GM21526 (cell line): ENCODE measurements around the gene SLC44A4.
"Not testable (repeated sequence)": the region's sequence is repeated elsewhere in the genome, so short reads cannot be mapped to it uniquely, and the experiment has no call there.

Source experiments
- ATAC-seq: cut with Tn5 transposase; IDR thresholded peaks from one replicate; pipeline ENCODE4 v1.9.1; 2021; ENCODE audit warnings: moderate library complexity; ENCODE audit not compliant: unreplicated experiment, low FRiP score

The SLC44A4 gene

GRCh38 chr6:31878726-31879125, at the start of gene SLC44A4:
TSS of gene SLC44A4 (minus strand) at chr6:31878997. CDS start at chr6:31878980, 17 bp downstream.
- ATAC-seq = no peak

DNA sequence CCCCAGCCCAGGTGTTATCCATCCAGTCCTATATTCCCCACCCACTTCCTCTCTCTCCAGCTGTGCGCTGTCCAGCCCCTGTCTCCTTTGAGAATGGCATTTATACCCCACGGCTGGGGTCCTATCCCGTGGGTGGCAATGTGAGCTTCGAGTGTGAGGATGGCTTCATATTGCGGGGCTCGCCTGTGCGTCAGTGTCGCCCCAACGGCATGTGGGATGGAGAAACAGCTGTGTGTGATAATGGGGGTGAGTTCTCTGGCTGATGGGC, 49.8 kb upstream of the SLC44A4 start:
- no peak for ATAC-seq

GRCh38 chr6:31927863-31928671, 49.3 kb upstream of the SLC44A4 start:
- no peak for ATAC-seq

GRCh38 chr6:31927242-31927862, 48.6 kb upstream of the SLC44A4 start, which contains the start of gene C2:
TSS of gene C2 (plus strand) at chr6:31927717. CDS start at chr6:31927753, 36 bp downstream.
- ATAC-seq = no peak

- ATAC-seq = no peak
Measured at GRCh38 chr6:31922942-31923341, 44.1 kb upstream of the SLC44A4 start.

- ATAC-seq = no peak
Measured at GRCh38 chr6:31920811-31921210, 42.0 kb upstream of the SLC44A4 start.

DNA sequence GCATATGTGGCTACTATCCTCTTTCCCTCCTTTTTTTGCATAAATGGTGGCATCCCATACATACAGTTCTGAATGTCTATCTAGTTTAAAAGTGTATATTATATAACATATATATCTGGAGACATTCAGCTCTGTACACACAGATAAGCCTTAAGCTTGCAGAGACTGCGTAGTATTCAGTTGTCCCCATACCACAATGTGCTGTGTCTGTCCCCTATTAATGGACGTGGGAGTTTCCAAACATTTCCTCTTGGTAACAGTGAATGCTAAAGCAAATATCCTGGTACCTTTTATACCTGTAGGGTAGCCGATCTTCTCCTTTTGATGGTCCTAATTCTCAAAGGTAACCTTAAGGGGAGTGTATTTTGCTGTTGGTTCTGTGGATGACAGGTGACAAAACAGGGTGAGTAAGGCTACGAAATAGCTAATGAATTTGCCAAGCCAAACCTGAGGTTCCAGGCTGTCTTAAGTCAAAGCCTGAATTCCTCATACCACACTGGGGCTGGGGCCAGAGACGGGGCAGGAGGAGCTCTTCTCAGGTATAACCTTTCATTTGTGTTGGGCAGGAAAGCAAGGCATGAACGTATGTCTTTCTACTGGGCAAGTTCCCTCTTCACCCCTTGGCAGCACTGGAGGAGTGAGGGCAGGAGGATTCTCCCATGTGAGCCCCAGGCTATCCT, 41.0 kb upstream of the SLC44A4 start:
- ATAC-seq = no peak

DNA sequence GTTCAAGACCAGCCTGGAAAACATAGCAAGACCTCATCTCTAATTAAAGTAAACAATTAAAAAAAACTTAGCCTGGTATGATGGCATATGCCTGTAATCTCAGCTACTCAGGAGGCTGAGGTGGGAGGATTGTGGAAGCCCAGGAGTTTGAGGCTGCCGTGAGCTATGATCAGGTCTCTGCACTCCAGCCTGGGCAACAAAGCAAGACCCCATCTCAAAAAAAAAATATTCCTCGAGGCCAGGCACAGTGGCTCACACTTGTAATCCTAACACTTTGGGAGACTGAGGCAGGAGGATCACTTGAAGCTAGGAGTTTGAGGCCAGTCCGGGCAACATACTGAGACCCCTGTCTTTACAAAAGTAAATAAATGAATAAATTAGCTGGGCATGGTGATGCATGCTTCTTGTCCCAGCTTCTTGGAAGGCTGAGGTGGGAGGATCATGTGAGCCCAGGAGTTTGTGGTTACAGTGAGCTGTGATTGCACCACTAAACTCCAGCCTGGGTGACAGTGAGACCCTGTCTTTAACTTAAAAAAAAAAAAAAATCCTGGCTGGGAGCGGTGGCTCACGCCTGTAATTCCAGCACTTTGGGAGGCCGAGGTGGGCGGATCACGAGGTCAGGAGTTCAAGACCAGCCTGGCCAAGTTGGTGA, 39.4 kb upstream of the SLC44A4 start:
- no peak for ATAC-seq

- ATAC-seq = no peak
Measured at GRCh38 chr6:31915756-31916155, 37.0 kb upstream of the SLC44A4 start.

DNA sequence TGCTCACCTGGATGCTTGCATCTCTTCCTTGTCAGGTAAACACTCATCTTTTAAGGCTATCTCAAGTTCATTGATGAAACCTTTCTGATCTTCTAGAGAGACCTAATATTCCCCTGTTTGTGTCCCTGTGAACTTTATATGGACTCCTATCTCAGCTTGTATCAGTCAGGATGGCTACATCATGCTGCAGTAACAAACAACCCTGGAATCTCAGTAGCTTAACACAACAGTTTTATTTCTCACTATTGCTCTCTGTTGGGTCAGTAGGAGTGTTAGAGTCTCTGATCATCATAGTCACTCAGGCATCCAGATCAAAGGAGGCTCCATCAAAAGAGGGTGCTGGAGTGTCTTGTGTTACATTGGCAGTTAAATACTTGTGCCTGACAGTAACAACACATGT, 36.6 kb upstream of the SLC44A4 start:
- ATAC-seq = no peak

DNA sequence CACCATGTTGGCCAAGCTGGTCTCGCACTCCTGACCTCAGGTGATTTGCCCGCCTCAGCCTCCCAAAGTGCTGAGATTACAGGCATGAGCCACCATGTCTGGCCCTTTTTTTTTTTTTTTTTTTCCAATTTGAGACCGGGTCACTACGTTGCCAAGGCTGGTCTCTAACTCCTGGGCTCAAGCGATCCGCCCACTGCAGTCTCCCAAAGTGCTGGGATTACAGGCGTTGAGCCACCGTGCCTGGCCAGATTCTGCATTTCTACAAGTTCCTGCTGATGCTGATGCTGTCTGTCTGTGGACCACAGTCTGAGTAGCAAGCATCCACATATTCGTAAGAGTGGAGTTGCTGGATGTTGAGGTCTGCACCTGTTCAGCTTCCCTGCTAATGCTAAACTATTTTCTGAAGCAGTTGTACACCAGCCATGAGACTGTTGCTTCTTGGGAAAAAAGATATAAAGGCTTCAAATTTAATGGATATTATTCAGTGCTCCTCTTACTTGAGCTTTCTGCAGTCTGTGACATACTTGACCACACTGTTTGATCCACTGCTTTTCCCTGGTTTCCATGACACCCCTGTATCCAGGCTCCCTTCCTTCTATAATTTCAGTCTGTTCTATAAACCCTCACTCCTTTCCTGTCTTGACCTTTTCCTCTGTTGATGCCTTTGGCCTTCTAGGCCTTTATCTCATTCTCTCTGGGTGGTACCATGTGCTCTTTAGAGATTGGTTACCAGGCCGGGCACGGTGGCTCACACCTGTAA, 33.2 kb upstream of the SLC44A4 start:
- ATAC-seq = no peak

GRCh38 chr6:31909298-31909697, 30.5 kb upstream of the SLC44A4 start:
- ATAC-seq = not testable (repeated sequence)

- ATAC-seq = peak; percentile 54
Measured at GRCh38 chr6:31908791-31909190, 30.0 kb upstream of the SLC44A4 start.

GRCh38 chr6:31908255-31908654, 29.5 kb upstream of the SLC44A4 start:
- ATAC-seq = not testable (repeated sequence)

- ATAC-seq = no peak
Measured at GRCh38 chr6:31907158-31907813, 28.5 kb upstream of the SLC44A4 start.

DNA sequence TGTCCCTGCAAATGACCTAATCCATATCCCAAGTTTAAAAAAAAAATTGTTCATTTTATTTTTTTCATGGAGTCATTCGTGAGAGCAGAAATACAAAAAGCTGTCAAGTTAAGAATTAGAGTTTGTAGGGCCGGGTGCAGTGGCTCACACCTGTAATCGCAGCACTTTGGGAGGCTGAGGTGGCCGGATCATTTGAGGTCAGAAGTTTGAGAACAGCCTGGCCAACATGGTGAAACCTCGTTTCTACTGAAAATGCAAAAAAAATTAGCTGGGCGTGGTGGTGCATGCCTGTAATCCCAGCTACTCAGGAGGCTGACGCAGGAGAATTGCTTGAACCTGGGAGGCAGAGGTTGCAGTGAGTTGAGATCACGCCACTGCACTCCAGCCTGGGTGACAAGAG, 27.9 kb upstream of the SLC44A4 start:
- ATAC-seq = not testable (repeated sequence)

DNA sequence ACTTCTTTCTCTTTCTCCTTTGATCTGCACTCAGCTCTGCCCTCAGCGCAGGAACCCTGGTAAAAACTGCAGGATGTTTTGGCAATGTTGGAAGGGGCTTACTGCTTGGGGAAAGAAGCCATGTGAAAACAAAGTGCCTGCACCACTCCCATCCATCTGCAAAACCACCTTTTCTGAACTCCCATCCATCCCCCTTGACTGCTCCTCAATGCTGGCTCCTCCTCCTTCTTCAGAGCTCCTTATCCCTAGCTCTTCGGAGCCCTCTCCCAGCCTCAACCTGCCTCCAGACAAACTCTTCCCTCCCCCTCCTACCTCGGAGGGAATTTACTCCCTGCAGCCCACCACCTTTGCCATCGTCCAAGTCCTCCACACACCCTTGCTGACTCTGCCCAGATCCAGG, 27.3 kb upstream of the SLC44A4 start:
- no peak for ATAC-seq

DNA sequence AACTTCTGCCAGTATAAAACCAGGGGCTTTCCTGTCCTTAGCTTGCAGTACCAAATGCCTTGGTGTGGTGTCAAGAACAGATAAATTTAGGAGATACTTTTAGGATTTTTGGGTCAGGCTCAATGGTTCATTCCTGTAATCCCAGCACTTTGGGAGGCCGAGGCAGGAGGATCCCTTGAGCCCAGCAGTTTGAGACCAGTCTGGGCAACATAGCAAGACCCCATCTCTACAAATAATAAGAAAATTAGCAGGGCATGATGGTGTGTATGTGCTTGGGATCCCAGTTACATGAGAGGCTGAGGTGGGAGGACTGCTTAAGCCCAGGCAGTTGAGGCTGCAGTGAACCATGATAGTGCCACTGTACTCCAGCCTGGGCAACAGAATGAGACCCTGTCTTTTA, 26.2 kb upstream of the SLC44A4 start:
- ATAC-seq = no peak

- no peak for ATAC-seq
Measured at GRCh38 chr6:31903957-31904356, 25.2 kb upstream of the SLC44A4 start.
